Activated effector memory CD4-positive, alpha-beta T cell treated with anti-CD3 and anti-CD28 coated beads, Interleukin-2, amount 50 U/mL, for 16 hours (primary cell): ENCODE results near the gene SYCP3.
"Not testable (repeated sequence)": the region's sequence is repeated elsewhere in the genome, so short reads cannot be mapped to it uniquely, and the experiment has no call there.

ENCODE experiments used
- DNase-seq: peaks from one replicate; pipeline ENCODE4 v3.0.0-alpha.2; 2020

The SYCP3 gene

DNA sequence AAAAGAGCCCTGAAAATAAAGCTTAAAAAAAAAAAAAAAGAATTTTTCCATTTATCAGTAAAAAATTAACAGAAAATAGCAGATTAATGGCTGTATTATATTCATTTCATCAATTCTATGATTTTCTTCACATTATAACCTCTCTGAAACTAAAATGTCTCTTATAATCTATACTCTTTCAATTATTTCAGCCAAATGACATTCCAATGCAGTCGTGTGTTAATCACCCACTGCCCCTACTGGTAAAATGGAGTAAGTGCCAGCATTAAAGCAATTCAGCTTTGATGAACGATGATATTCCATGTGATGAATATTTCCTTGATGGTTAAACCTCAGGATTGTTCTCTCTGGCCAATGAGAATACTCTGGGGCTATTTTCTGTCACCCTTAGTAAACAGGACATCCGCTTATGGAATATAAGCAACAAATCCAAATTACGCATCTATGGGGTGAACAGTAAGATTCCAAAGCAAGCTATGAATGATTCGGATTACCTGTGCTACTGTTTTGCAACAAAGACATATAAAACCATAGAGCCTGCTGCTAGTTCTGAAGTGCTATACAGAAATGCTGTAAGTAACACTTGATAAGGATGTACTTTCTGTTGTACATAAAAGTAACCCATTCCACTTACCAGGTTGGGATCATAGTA is 20.3 kb upstream of the SYCP3 start:
- no peak for DNase-seq

DNA sequence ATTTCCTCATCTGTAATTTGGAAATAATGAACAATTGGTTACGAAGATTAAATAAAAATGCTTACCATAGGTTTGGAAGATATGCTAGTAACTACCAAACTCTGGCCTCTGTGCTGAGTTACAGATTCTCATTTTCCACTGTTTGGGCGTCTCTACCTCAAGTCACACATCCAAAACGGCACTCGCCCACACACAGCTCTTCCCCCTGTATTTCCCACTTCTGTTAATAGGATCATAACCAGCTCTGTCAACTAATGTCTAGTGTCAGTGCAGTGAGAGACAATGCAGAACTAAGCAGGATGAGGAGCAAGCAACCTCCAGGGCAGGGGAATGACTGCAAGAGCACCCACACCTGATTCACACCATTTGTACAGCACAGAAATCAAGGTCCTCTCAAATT is 10.9 kb upstream of the SYCP3 start:
- DNase-seq = no peak

DNA sequence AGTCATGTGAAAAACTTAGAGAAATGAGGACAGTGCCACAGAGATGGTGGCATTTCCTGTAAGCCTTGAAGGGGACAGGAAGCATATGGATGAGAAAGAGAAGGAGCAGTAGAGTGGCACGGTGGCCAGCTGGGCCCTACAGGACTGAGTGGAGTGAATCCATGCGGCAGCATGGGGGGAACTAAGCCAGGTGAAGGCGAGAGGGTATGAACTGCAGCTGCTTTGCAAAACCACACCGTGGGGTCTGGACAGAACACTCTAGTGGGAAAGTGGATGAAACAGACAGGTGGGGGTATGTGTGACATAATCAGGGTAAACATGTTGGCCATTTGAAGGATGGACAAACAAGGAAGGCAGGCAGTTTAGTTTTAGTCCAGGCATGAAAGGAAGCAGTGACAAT is 10.4 kb upstream of the SYCP3 start:
- DNase-seq = no peak

DNA sequence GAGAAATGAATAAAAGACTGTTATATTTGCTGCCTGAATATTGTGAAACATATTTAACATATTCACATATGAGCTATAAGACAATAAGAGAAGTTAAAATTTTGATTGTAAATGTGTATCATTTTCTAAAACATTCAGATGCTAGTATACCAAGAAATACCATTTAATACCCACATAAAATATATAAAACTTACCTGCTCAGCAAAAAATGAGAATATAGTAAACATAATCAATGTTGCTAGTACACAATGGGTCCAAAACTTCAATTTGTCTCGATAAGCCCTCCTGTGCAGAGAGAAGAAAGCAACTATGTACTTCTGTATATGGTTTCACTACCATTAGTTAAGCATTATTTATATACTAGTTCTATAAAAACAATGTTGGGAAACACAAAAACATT is 9.6 kb upstream of the SYCP3 start:
- DNase-seq = no peak

DNA sequence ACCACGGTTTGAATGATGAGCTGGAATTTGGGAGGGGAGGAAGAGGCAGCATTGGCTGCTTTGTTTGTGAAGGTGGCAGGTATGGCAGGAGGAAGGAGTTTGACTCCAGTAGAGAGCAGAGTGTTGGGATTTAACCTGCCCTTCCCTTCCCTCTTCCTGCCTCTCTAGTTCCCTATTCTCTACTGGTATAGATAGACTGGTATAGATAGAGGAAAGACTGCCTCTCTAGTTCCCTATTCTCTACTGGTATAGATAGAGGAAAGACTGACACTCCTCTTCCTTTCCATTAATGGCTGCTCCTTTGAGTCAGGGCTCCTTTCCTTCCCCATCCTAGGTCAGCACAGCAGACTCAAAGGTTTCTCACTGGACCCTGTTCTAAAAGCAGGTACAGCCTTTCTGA is 8.4 kb upstream of the SYCP3 start:
- DNase-seq = no peak

DNA sequence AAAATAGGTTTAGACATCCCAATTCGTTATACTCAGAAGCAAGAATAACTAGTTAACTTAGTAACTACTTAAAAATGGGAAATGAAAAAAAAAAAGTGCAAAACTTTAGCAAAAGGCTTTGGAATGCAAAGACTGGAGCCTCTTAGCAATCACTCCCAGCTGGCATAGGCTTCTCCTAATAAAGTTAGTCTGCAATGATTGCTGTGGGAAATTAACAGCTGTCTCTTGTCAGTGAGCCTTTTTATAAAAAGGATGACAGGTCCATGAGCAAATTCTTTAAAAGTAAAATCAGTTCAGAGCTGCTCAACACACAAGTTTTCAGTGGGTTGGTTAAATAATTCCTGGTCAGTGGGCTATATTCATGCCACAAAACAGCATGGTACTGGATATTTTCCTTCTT is 7.4 kb upstream of the SYCP3 start:
- no peak for DNase-seq

DNA sequence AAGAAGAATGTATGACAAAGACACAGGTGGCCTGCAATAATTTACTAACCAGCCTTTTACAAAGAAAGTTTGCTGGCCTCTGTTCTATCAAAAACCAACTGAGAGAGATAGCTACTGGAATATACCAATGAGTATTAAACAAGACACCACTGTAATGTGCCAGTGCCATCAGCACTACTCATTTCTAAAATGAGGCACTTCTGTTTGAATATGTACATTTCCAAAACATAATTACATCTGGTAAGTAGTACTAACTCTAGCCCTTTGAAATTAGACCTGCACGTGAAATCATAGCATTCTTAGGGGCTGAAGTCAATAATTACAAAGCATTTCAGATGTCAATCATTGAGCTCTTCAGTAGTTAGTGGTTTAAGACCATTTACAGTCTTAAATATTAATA is 6.9 kb upstream of the SYCP3 start:
- DNase-seq = no peak

DNA sequence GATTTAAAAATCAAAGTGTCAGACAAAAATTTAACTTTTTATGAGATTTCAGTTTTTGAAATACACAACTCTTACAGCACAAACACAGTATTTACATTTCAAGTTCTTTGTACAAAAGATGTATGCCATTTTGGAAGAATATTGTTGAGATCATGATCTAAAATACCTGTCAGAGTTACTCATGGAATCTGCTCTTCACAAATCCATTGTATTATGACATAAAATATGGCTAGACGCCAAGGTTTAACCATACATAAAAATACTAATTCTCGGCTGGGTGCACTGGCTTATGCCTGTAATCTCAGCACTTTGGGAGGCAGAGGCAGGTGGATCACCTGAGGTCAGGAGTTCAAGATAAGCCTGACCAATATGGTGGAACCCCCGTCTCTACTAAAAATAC is 6.2 kb upstream of the SYCP3 start:
- DNase-seq = no peak

DNA sequence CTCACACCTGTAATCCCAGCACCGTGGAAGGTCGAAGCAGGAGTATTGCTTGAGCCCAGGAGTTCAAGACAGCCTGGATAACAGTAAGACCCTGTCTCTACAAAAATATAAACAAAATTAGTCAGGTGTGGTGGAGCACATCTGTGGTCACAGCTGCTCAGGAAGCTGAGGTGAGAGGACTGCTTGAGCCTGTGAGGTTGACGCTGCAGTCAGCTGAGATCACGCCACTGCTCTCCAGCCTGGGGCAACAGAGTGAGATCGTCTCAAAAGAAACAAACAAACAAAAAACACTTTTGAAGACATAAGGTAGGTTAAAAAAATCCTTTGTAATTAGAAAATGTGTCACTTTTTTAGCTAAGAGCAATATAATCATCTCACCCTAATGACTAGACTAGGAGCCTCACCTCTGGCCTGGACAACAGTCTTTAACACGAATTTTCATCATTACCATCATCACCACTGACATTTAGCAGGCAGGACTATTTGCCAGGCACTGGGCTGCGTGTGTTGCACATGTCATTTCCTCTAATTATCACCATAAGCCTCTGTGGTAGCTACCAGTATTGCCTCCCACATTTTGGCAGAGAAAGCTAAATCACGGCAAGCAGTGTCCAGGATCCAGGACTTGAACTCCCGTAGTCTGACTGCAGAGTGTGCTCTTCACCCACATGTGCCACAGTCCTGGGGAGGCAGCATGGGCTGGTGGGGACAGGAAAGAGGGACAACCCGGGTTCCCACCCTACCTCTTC is 4.6 kb upstream of the SYCP3 start:
- DNase-seq = no peak

DNA sequence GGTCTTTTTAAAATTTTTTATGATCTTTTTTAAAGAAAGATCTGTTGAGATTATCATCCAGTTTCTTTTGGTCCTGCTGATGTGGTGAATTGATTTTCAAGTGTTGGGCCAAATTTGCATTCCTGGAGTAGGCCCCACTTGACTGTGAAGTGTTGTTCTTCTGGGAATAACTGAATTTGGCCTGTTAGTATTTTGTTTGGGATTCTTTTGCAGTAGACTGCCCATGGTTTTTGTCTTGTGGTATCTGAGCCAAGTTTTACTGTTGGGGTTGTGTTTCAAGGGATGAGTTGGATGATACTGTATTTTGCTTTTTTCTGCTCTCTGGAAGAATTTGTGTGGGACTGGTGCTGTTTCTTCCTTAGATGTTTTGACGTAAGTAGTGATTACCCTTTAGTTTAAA is 4.0 kb upstream of the SYCP3 start:
- DNase-seq = no peak

DNA sequence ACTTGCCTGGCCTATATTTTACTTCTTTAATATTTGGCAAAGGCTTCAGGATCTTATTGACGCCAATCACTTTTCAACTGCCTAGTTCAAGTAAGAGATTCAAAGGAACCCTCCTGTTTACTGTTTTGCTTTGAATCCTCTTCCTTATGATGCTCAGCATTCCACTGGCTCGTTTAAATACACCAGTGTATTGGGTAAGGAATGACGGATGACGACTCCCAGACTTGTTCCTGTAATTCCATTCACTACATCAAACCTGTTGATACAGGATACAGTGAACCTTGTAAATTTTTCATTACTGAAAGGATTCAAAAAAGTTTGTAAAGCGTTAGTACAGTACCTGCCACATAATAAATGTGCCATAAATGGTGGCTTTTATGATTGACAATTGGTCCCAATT is 1.7 kb upstream of the SYCP3 start:
- DNase-seq = no peak

DNA sequence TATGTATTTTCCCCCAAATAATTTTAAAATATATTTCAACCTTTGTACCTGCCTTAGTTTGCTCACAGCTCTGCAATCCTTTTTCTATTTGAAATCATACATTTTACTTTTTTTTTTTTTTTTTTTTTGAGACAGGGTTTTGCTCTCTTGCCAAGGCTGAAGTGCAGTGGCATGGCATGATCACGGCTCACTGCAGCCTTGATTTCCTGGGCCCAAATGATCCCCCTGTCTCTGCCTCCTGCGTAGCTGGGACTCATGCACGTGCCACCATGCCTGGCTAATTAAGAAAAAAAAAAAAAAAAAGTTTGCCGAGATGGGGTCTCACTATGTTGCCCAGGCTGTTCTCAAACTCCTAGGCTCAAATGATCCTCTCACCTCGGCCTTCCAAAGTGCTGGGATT is 1.3 kb upstream of the SYCP3 start:
- DNase-seq = no peak

DNA sequence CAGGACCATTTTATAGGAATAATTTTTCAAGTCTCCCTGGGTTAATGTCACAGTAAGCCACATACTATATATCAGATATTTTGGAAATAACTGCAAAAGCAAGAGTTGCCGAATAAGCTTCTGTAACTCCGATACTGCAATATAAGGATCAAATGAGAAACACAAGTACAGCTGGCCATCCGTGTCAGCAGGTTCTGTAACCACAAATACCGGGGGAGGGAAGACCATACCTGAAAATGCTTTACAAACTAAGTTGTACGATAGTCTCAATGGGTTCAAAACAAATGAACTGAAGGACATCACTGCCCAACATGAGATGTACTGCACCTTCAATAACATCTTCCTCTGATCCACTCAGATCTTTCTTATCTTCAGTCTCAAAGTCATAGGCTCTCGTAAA is 1.8 kb downstream of the SYCP3 start:
- DNase-seq = no peak

DNA sequence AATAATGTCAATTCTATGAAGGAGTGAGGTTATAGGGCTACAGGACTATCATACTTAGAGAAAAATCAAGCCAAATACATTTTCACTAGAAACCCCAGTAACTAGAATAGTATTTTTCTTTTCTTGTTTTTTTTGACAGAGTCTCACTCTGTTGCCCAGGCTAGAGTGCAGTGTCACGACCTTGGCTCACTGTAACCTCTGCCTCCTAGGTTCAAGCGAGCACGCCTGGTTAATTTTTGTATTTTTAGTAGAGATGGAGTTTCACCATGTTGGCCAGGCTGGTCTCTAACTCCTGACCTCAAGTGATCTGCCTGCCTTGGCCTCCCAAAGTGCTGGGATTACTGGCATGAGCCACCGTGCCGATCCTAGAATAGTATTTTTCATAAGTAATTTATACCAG is 4.8 kb downstream of the SYCP3 start:
- not testable (repeated sequence) for DNase-seq

DNA sequence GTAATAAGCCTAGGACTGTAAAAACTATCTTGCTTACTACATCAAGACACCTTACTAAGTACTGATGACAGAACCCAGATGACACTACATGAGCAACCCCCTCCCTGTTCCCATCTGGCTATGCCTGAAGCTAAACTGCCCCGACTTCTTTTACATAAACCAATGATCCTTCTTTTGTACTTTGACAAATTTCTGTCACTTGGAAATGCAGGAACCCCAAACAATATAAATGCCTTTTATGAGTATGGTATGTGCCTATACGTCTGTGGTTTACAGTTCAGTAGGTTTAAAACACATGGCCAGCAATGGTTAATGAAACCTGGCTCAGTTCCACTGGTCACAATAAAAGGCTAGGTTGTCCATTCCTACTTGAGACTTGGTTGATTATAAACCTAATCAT is 6.1 kb downstream of the SYCP3 start:
- no peak for DNase-seq

DNA sequence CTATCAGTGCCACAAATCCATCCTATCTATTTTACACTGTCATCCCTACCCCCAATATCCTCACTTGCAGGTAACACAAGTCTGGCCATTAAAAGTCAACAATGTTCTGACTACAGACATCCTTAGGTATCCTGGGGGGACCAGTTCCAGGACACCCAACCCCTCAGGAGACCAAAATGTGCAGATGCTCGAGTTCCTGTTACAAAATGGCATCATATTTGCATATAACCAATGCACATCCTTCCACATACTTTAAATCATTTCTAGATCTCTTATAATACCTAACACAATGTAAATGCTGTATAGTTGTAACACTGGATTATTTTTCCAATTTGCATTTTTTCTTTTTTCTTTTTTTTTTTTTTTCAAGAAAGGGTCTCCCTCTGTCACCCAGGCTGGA is 6.9 kb downstream of the SYCP3 start:
- DNase-seq = no peak

DNA sequence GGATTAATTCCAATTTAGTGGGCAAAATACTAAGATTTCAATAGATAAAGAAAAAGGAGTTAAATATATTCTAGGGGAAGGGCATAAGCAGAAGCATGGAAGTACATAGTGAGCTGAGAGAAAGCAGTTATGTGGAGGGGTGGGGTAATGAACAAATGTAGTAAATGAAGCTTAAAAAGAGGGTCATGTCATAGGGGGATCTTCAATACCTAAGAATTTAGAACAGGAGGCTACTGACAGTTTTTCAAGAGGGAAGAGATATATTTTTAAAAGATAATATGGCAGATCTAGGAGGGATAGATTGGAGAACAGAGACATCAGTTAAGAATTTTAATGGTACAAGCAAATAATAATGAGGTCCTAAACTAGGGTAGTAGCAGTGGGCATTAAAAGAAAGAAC is 9.4 kb downstream of the SYCP3 start:
- no peak for DNase-seq

DNA sequence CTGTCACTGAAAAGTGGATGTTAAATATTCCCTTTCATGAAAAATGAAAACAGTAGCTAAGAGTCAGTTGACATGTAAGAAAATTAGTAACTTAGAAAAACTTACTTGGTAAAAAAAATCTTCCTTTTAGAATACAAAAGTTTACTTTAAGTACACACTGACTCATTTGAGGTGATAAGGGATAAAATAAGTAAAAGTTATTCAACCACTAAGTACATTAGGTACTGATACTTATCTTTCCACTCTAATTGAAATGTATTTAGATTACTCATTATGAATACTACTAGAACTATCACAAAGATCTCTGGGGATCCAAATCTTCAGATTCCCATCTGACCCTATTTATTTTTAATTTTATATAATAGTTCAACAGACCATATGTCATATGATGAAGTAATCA is 12.2 kb downstream of the SYCP3 start:
- no peak for DNase-seq

DNA sequence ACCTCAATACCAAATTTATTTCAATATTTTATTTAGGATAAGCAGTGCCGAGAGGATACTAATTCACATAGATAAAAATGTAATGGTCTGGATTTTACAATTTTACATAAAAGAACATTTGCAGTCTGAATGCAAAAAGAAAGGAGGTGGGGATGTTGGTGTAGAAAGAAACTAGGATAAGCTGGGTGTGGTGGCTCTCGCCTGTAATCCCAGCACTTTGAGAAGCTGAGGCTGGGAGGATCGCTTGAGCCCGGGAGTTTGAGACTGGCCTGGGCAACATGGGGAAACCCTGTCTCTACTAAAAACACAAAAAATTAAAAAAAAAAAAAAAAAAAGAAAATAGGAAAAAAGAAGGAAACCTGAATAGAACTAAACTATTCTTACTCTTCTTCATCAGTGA is 16.9 kb downstream of the SYCP3 start:
- DNase-seq = no peak

DNA sequence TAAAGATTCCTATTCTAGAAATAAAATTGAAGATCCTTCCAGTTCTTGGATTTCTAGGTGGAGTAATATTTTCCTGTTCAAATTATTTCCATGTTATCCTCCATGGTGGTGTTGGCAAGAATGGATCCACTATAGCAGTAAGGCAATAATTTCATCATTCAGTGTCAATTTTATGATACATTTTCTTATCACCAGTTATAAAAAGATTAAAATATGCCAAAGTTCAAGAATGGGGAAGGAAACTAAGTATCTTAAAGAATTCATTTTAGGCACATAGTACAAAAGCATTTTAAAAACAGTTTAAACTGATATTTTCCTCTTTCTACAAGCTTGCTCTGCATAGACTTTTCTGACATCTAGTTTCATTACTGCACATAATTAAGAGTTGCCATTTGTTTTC is 19.1 kb downstream of the SYCP3 start:
- no peak for DNase-seq

DNA sequence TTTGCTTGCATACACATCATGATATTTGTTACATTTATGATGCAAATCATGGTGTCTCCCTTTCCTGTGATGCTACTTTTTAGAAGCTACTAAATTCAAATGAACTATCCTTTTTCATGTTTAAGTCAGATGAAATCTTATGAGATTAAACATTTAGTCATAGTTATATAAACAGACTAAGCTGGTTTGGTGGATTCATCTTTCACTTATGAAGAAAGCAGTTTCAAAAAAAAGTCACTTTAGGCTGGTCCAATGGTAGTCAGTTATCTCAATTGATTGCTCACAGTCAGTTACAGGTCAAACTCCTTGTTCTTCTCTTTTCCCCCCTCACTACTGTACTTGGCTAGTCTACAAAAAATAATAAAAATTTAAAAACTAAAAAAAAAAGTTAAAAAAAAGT is 19.7 kb downstream of the SYCP3 start:
- no peak for DNase-seq

DNA sequence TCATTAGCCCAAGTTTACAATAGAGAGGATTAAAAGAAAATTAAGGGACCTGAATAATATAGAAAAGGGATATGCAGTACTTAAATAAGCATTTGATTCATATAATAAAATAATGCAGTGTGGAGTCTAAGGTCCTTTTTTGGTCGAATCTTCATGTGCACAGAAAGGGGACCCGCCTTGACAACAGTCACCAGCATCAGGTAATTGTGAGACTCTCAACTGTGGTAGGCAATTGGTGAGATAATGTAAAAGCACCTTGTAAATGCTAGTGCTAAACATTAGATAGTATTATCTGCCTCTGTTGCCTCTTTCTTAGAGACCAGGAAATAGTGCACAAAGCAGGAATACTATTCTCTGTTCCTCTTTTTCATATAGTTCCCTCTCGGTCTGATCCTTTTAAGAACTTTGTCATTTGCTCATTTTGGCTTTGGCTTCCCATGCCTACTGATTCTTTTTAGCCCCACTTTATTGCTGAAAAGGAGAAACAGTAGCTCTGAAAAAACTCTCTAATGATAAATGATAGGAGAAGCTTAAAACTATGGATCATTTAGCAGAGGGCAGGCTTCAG is 24.3 kb downstream of the SYCP3 start:
- DNase-seq = no peak

DNA sequence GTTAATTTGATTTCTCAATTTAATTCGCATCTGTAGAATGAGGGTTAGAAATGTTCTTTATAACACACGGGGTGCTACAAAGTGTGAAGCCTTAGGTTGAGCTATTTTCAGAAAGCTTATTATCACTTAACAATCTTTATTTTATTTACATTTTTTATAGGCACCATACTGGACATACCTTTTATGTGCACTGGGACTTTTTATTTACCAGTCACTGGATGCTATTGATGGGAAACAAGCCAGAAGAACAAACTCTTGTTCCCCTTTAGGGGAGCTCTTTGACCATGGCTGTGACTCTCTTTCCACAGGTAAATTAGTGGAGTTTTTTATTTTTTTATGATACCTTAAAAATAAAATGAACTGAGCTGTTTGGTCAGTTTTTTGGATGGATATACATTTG is 25.3 kb downstream of the SYCP3 start:
- DNase-seq = no peak

DNA sequence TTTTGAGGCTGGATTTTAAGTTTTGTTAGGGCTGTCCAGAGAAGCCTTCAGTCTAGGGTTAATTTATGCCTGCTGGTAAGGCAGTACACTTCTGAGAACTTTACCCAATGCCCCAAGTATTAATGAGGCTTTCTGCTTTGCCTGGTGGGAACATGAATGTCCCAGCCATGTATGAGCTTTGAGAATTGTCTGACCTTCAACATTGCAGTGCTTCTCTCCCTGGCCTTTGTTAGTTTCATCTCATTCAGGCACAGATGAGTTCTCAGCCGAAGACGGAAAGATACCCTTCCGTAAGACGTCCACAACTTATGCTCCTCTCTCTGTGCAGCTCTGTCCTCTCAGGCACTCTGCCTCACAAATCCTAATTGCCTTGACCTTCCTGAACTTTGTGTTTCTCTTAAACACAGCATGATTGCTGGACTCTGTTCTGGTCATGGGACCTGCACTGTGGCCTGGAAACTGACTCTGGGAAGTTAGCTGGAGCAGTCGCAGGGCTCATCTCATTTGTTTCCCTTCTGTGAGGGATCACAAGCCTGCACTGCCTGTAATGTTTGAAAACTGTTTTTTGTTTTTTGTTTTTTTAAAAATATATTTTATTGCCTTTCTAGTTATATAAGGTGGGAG is 26.1 kb downstream of the SYCP3 start:
- no peak for DNase-seq
